HepG2 (cell line): ENCODE results near the gene ZFYVE26. TPM values are rescaled to one million over a fixed set of nuclear protein-coding genes. Genes with fewer than 3 reads are reported as not detected.

Experiments used
- ETV6 ChIP-seq: sonication (generic); formaldehyde crosslinking; conservative IDR thresholded peaks from 2 replicates; pipeline ENCODE4 v1.4.0; 2020; ENCODE audit warnings: missing genetic modification reagents
- FOSL2 ChIP-seq: sonication (generic); formaldehyde crosslinking; IDR thresholded peaks from 2 replicates; pipeline ENCODE4 v1.4.0; 2020; ENCODE audit warnings: missing genetic modification reagents
- GABPA ChIP-seq, 2 experiments: IDR thresholded peaks; 2 replicates each; pipeline ENCODE4 v1.6.1; 2011 to 2016; ENCODE audit warnings: low read depth in 2 of 2, low read length in 1 of 2, missing biosample characterization in 1 of 2, missing genetic modification characterization in 1 of 2
- GTF2F1 ChIP-seq: fragments of 150-350 bp; IDR thresholded peaks from 2 replicates; pipeline ENCODE4 v1.6.1; 2014; ENCODE audit warnings: low read length
- HES4 ChIP-seq: sonication (generic); formaldehyde crosslinking; IDR thresholded peaks from 2 replicates; pipeline ENCODE4 v1.9.0; 2021; ENCODE audit warnings: mild to moderate bottlenecking, missing genetic modification reagents, borderline replicate concordance
- HNRNPLL ChIP-seq: fragments of 200-400 bp; formaldehyde crosslinking; IDR thresholded peaks from 2 replicates; pipeline ENCODE4 v1.6.1; 2017; ENCODE audit warnings: mild to moderate bottlenecking, low read depth, low read length; ENCODE audit not compliant: poor library complexity, severe bottlenecking
- IRF9 ChIP-seq: sonication (generic); formaldehyde crosslinking; IDR thresholded peaks from 2 replicates; pipeline ENCODE4 v1.8.0; 2022; ENCODE audit warnings: missing genetic modification reagents, mild to moderate bottlenecking, borderline replicate concordance
- MAFF ChIP-seq: IDR thresholded peaks from 2 replicates; pipeline ENCODE4 v1.6.1; 2011; ENCODE audit warnings: low read depth, low read length, improper control_type of control experiment
- MTA1 ChIP-seq: sonication (generic); formaldehyde crosslinking; IDR thresholded peaks from 2 replicates; pipeline ENCODE4 v1.4.0; 2020; ENCODE audit warnings: missing genetic modification reagents, mild to moderate bottlenecking, borderline replicate concordance
- NFRKB ChIP-seq: fragments of 450-650 bp; IDR thresholded peaks from 2 replicates; pipeline ENCODE4 v1.6.1; 2017
- NRL ChIP-seq: sonication (generic); formaldehyde crosslinking; IDR thresholded peaks from 2 replicates; pipeline ENCODE4 v1.5.0; 2020; ENCODE audit warnings: missing genetic modification reagents, mild to moderate bottlenecking, moderate library complexity, borderline replicate concordance
- PBX2 ChIP-seq: IDR thresholded peaks from 2 replicates; pipeline ENCODE4 v1.6.1; 2016; ENCODE audit warnings: control low read depth
- PHF20 ChIP-seq: sonication (generic); formaldehyde crosslinking; IDR thresholded peaks from 2 replicates; pipeline ENCODE4 v1.5.0; 2020; ENCODE audit warnings: mild to moderate bottlenecking, missing genetic modification reagents
- SMAD9 ChIP-seq: sonication (generic); formaldehyde crosslinking; IDR thresholded peaks from 2 replicates; pipeline ENCODE4 v1.5.1; 2020; ENCODE audit warnings: mild to moderate bottlenecking, missing genetic modification reagents
- TBL1XR1 ChIP-seq: fragments of 150-350 bp; IDR thresholded peaks from 2 replicates; pipeline ENCODE4 v1.6.1; 2014; ENCODE audit warnings: borderline replicate concordance, low read length; ENCODE audit not compliant: partially characterized antibody
- TEAD2 ChIP-seq: sonication (generic); formaldehyde crosslinking; IDR thresholded peaks from 2 replicates; pipeline ENCODE4 v1.9.0; 2021; ENCODE audit warnings: missing genetic modification reagents
- ZBTB1 ChIP-seq: sonication (generic); formaldehyde crosslinking; IDR thresholded peaks from 2 replicates; pipeline ENCODE4 v1.4.0; 2020; ENCODE audit warnings: missing genetic modification reagents, borderline replicate concordance
- ZBTB21 ChIP-seq: sonication (generic); formaldehyde crosslinking; IDR thresholded peaks from 2 replicates; pipeline ENCODE4 v1.4.0; 2020; ENCODE audit warnings: missing genetic modification reagents
- ZBTB49 ChIP-seq: sonication (generic); formaldehyde crosslinking; IDR thresholded peaks from 2 replicates; pipeline ENCODE4 v1.4.0; 2020; ENCODE audit warnings: missing genetic modification reagents, borderline replicate concordance
- ZC3H13 ChIP-seq: sonication (generic); formaldehyde crosslinking; IDR thresholded peaks from 2 replicates; pipeline ENCODE4 v1.8.1; 2023; ENCODE audit warnings: mild to moderate bottlenecking, missing genetic modification reagents, moderate library complexity
- ZC3H4 ChIP-seq: sonication (generic); formaldehyde crosslinking; IDR thresholded peaks from 2 replicates; pipeline ENCODE4 v1.4.0; 2020; ENCODE audit warnings: missing genetic modification reagents, borderline replicate concordance
- ZIK1 ChIP-seq: sonication (generic); formaldehyde crosslinking; IDR thresholded peaks from 2 replicates; pipeline ENCODE4 v1.5.0; 2020; ENCODE audit warnings: mild to moderate bottlenecking, low read depth, missing genetic modification reagents, borderline replicate concordance
- ZNF12 ChIP-seq: sonication (generic); formaldehyde crosslinking; IDR thresholded peaks from 2 replicates; pipeline ENCODE4 v1.5.0; 2020; ENCODE audit warnings: missing genetic modification reagents
- ZNF121 ChIP-seq: sonication (generic); formaldehyde crosslinking; IDR thresholded peaks from 2 replicates; pipeline ENCODE4 v1.5.0; 2020; ENCODE audit warnings: mild to moderate bottlenecking, missing genetic modification reagents
- ZNF615 ChIP-seq: sonication (generic); formaldehyde crosslinking; IDR thresholded peaks from 2 replicates; pipeline ENCODE4 v1.5.0; 2020; ENCODE audit warnings: mild to moderate bottlenecking, missing genetic modification reagents, borderline replicate concordance
- ZNF775 ChIP-seq: sonication (generic); formaldehyde crosslinking; IDR thresholded peaks from 2 replicates; pipeline ENCODE4 v1.4.0; 2020; ENCODE audit warnings: missing genetic modification reagents, mild to moderate bottlenecking, moderate library complexity, borderline replicate concordance
- ZNF841 ChIP-seq: sonication (generic); formaldehyde crosslinking; IDR thresholded peaks from 2 replicates; pipeline ENCODE4 v1.8.1; 2023; ENCODE audit warnings: missing genetic modification reagents, borderline replicate concordance
- ZZZ3 ChIP-seq: sonication (generic); formaldehyde crosslinking; IDR thresholded peaks from 2 replicates; pipeline ENCODE4 v1.4.0; 2020; ENCODE audit warnings: missing genetic modification reagents, mild to moderate bottlenecking, borderline replicate concordance
- polyA plus RNA-seq, 8 experiments: library from polyadenylated mRNA; depleted of rRNA in 3 of 8; stranded (reverse) in 7 of 8; unstranded in 1 of 8; fragments of >200 nt; fragmentation: Illumina TruSeq in 4 of 8; extraction: Trizol in 4 of 8; gene quantifications; 2 replicates each; pipeline versions ENCODE4 v1.2.1 to v1.2.3, GENCODE V29; 2011 to 2016; ENCODE audit warnings: low read depth in 4 of 8, missing spikeins in 1 of 8, mixed read lengths in 1 of 8; ENCODE audit not compliant: insufficient read depth in 1 of 8
- total RNA-seq, 5 experiments: library from RNA; depleted of rRNA; stranded (reverse); fragments of >200 nt; fragmentation: Illumina TruSeq; extraction: Trizol; gene quantifications; 2 replicates each; pipeline ENCODE4 v1.2.3, GENCODE V29; 2016; ENCODE audit warnings: low read depth in 1 of 5

Gene ZFYVE26
- total and polyA plus RNA-seq, 2 of the 13 experiments (the other 11 are each of a cell fraction or from before 2014, with no cell fraction given): 13.6 to 16.4 TPM

GRCh38 chr14:67738740-67739504 is 77.5 kb downstream of the ZFYVE26 start (continued):
- TF ChIP-seq ZZZ3 (CRISPR knock-in tag) (no peak), FOSL2 (CRISPR knock-in tag) (peak; percentile 92), ZC3H13 (CRISPR knock-in tag) (no peak), HNRNPLL (no peak), MAFF (no peak), ZBTB21 (CRISPR knock-in tag) (peak; percentile 19; the same call in 1 of the 2 replicates), ZNF615 (CRISPR knock-in tag) (no peak), PBX2 (CRISPR knock-in tag) (peak; percentile 37; the same call in 1 of the 2 replicates), ETV6 (CRISPR knock-in tag) (no peak), ZNF12 (CRISPR knock-in tag) (no peak), ZNF775 (no peak), PHF20 (CRISPR knock-in tag) (no peak), GTF2F1 (no peak), GABPA (IDR thresholded peaks at IDR 0.05; ENCODE audit: low read depth, low read length) (no peak), GABPA (CRISPR knock-in tag; IDR thresholded peaks at IDR 0.05; ENCODE audit: low read depth) (no peak), MTA1 (CRISPR knock-in tag) (no peak), TEAD2 (no peak), ZC3H4 (no peak), HES4 (CRISPR knock-in tag) (no peak), ZNF121 (CRISPR knock-in tag) (no peak), ZBTB49 (no peak), NFRKB (no peak), ZIK1 (CRISPR knock-in tag) (no peak), ZNF841 (no peak), NRL (CRISPR knock-in tag) (no peak), SMAD9 (CRISPR knock-in tag) (no peak), IRF9 (CRISPR knock-in tag) (no peak), ZBTB1 (CRISPR knock-in tag) (no peak), TBL1XR1 (no peak)
